Activated T-cell treated with anti-CD3 and anti-CD28 coated beads, Interleukin-2, amount 50 U/mL, for 4 hours (primary cell): ENCODE results near the gene SLC48A1. TPM values are rescaled to one million over a fixed set of nuclear protein-coding genes. Genes with fewer than 3 reads are reported as not detected.

ENCODE experiments used
- ATAC-seq, 2 donors: fragments of 200-7000 bp; cut with Tn5 transposase; one replicate each; pipeline ENCODE4 v1.10.0; 2021
- DNase-seq: peaks from one replicate; pipeline ENCODE4 v3.0.0-alpha.2; 2020
- H3K27me3 Mint-ChIP-seq: one replicate; pipeline ENCODE4 v1.8.0; 2021; ENCODE audit warnings: low read depth, mixed read lengths
- H3K36me3 Mint-ChIP-seq: one replicate; pipeline ENCODE4 v1.8.0; 2022; ENCODE audit warnings: mixed read lengths; ENCODE audit not compliant: insufficient read depth
- H3K4me1 Mint-ChIP-seq: one replicate; pipeline ENCODE4 v1.8.0; 2021; ENCODE audit warnings: low read depth, mixed read lengths
- H3K4me3 Mint-ChIP-seq: one replicate; pipeline ENCODE4 v1.8.0; 2021; ENCODE audit warnings: mild to moderate bottlenecking, moderate library complexity, mixed read lengths
- H3K9me3 Mint-ChIP-seq: one replicate; pipeline ENCODE4 v1.8.0; 2021; ENCODE audit warnings: mixed read lengths
- total RNA-seq, 3 donors: library from RNA; stranded (reverse); gene quantifications; one replicate each; pipeline ENCODE4 v1.2.1, GENCODE V29; 2021

Gene SLC48A1
- total RNA-seq, 3 donors from 2014 or later: 4.0 to 5.2 (median 5.0) TPM

GRCh38 chr12:47748507-47748828 is 24.6 kb upstream of the SLC48A1 start:
- Mint-ChIP-seq H3K27me3 (peaks cover 3% of the 10 kb centered on the region), H3K4me3 (no peak overlapping the region), H3K4me1 (peaks cover 2% of the 10 kb centered on the region), H3K9me3 (no peaks in the 10 kb centered on the region), H3K36me3 (no peaks in the 10 kb centered on the region)
- DNase-seq (no peak), ATAC-seq (no peak)

DNA sequence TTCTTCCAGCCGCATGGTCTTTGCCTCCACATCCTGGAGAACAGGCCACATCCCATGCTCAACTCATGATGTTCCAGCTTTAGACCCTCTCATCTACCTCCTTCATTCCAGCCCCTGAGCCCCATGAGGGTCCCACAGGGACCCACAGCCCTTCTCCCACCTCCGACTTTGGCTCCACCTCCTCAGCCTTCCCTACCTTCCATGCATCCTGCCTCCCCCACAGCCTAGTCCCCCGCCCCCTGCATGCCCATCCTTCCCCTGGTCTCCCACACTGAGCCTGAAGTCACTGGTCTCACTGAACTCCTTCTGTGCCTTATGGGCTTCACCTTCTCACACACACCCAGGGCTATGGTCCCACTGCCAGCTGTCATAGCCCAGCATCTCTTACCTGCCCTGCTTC is 24.1 kb upstream of the SLC48A1 start:
- Mint-ChIP-seq H3K4me1 (peaks cover 3% of the 10 kb centered on the region), H3K27me3 (peaks cover 3% of the 10 kb centered on the region), H3K36me3 (no peaks in the 10 kb centered on the region), H3K4me3 (no peak overlapping the region), H3K9me3 (no peaks in the 10 kb centered on the region)
- no peak for DNase-seq
- ATAC-seq: no peak

- Mint-ChIP-seq H3K4me3 (no peak overlapping the region), H3K9me3 (no peaks in the 10 kb centered on the region), H3K4me1 (peaks cover 10% of the 10 kb centered on the region), H3K36me3 (no peaks in the 10 kb centered on the region), H3K27me3 (peaks cover 3% of the 10 kb centered on the region)
- no peak for DNase-seq
- no peak for ATAC-seq
These were observed 22.7 kb upstream of the SLC48A1 start for GRCh38 chr12:47750229-47750798.

DNA sequence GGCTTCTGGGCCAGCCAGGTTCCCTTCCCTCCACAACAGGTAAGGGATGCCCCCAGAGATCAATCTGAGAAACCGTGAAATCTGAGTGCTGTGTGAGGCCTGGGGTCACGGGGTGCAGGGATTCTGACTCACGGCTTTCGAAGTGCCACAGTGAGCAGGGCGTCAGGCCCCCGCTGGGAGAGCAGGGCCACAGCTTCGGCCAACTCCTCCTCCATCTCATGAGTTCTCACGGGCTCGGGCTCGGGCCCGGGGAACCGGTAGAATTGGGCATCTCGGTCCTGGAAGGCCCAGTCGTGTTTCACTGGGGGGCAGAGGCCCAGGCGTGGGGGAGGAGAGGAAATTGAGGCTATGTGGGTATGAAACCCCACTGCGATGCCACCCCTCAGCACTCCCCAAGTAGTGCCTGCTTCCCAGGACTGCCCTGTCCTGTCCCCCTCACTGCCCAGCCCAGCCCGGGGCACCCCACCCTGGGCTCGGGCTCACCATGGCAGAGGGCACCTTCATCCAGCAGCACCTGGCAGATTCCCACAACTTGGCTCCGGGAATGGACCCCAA is 22.0 kb upstream of the SLC48A1 start:
- Mint-ChIP-seq H3K36me3 (no peaks in the 10 kb centered on the region), H3K4me1 (peaks cover 16% of the 10 kb centered on the region), H3K27me3 (peaks cover 3% of the 10 kb centered on the region), H3K4me3 (no peak overlapping the region), H3K9me3 (no peaks in the 10 kb centered on the region)
- ATAC-seq (no peak), DNase-seq (no peak)

- Mint-ChIP-seq H3K4me1 (peaks cover 22% of the 10 kb centered on the region), H3K9me3 (no peaks in the 10 kb centered on the region), H3K36me3 (no peaks in the 10 kb centered on the region), H3K4me3 (no peak overlapping the region), H3K27me3 (peaks cover 3% of the 10 kb centered on the region)
- no peak for ATAC-seq
- DNase-seq: no peak
These were observed 21.5 kb upstream of the SLC48A1 start for GRCh38 chr12:47751561-47751960.

GRCh38 chr12:47752121-47752520 is 20.9 kb upstream of the SLC48A1 start:
- Mint-ChIP-seq H3K36me3 (no peaks in the 10 kb centered on the region), H3K27me3 (peaks cover 3% of the 10 kb centered on the region), H3K4me1 (peaks cover 25% of the 10 kb centered on the region), H3K4me3 (no peak overlapping the region), H3K9me3 (no peaks in the 10 kb centered on the region)
- no peak for ATAC-seq
- no peak for DNase-seq

DNA sequence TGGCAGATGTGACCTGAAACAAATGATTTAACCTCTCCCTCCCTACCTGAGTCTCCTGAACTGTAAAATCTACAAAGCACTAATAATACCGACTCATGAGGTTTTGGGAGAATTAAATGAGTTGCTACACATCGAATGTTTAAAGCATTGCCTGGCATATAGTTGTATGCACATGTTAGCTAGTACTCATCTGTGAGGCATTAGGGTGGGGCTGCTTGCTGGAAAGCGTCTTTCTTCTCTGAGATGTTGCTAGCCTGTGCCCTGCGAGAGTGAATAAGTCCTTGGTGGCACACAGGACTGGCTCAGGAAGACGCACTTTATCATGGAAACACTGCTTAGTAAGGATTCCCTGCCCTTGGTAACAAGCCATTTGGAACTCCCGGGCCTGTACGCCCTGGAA is 20.5 kb upstream of the SLC48A1 start:
- no peaks in the 10 kb centered on the region for H3K9me3 Mint-ChIP-seq
- H3K4me1 Mint-ChIP-seq: peaks cover 30% of the 10 kb centered on the region
- H3K27me3 Mint-ChIP-seq: peaks cover 3% of the 10 kb centered on the region
- no peaks in the 10 kb centered on the region for H3K36me3 Mint-ChIP-seq
- no peak overlapping the region for H3K4me3 Mint-ChIP-seq
- ATAC-seq (no peak), DNase-seq (no peak)

DNA sequence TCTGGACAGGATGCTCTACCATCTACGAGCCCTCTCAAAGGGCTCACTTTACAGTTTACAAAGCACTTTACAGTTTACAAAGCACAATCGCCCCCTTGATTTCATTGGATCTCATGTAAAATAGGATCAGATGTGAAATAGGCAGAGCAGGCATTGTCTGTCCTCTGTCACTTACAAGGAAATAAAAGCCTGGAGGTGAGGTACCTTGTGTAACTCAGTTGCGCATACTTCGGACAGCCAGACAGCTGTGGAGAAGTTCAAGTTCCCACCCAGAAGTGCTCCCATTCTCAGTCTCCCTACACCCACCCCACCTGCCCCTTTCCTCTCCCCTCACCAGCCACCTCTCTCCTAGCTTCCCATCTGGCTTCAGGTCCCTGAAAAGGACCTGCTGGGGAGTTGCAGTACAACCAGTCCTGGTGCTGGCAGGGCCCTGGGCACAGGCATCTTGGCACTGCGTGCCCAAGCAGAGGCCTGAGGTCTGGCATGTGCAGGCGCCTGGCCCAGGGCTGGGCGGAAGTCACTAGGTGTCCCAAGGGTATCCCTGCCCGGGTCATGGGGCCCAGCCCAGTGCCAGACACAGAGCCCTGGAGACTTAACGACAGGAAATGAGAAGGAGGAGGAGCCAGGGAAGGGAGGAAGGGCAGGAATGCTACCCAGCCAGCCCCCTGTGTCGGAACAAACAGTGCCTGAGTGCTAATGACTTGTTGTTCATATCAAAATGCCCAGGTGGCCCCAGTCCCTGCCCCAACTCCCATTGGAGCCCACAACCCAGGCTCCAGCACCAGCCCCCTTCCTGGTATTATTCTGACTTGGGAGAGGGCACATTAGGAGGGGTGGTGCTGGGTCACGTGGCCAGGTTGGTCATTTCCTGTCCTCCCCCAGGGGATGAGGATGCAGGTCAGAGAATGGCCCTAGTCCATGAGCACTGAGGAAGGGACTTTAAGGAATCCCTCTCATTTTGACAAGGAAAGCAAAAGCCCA is 19.7 kb upstream of the SLC48A1 start:
- no peaks in the 10 kb centered on the region for H3K36me3 Mint-ChIP-seq
- H3K9me3 Mint-ChIP-seq: no peaks in the 10 kb centered on the region
- ATAC-seq (no peak), DNase-seq (no peak)
- H3K27me3 Mint-ChIP-seq: peaks cover 3% of the 10 kb centered on the region
- no peak overlapping the region for H3K4me3 Mint-ChIP-seq
- H3K4me1 Mint-ChIP-seq: peaks cover 32% of the 10 kb centered on the region

GRCh38 chr12:47754126-47754525 is 18.9 kb upstream of the SLC48A1 start:
- Mint-ChIP-seq H3K4me1 (peaks cover 33% of the 10 kb centered on the region), H3K27me3 (peaks cover 2% of the 10 kb centered on the region), H3K9me3 (no peaks in the 10 kb centered on the region), H3K36me3 (no peaks in the 10 kb centered on the region), H3K4me3 (no peak overlapping the region)
- ATAC-seq (no peak), DNase-seq (no peak)

GRCh38 chr12:47754881-47755280 is 18.2 kb upstream of the SLC48A1 start:
- DNase-seq (no peak), ATAC-seq (no peak)
- H3K9me3 Mint-ChIP-seq: no peaks in the 10 kb centered on the region
- H3K27me3 Mint-ChIP-seq: no peaks in the 10 kb centered on the region
- H3K4me3 Mint-ChIP-seq: no peak overlapping the region
- no peaks in the 10 kb centered on the region for H3K36me3 Mint-ChIP-seq
- peaks cover 37% of the 10 kb centered on the region for H3K4me1 Mint-ChIP-seq

DNA sequence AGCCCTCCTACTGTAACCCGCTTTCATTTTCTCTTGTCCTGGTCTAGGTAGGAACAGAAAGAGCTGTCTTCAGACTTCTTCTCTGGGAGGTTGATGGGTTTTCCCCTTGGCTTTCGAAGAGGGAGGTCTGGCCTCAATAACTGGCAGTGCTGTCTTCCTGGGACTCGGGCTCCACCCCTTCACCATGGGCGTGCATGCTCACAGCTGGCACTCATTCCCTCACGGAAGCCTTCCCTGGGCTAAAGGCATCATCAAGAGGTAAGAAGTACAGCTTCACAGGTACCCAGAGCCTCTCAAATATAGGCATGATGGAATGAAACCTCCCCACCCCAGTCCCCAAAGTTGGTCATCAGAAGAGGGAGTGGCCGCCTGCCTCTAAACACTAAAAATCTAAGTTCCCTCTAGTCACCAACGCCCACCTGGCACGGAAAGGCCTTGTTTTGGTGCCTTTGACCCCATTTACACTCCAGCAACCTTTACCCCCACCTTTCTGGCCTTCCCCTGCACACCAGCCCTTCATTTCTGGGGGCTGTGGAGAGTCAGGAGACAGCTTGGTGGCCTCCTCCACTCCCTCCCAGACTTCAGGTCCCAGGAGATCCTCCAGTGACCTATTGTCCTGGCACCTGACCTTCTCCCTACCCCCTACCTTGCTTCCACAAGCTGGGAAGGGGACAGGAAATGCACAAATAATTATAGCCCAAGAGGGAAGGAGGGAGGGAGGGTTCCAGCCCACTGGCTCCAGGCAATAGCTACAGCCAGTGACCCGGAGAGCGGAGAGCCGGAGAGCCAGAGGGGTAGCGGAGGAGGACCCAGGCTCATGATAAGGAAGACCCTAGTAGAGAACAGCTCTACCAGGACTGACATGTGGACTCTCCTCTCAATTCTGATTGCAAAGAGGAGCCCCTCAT is 17.1 kb upstream of the SLC48A1 start:
- no peaks in the 10 kb centered on the region for H3K27me3 Mint-ChIP-seq
- ATAC-seq: peak; percentile 52 to 58
- no peaks in the 10 kb centered on the region for H3K9me3 Mint-ChIP-seq
- peak overlapping the region; percentile 6 for H3K4me3 Mint-ChIP-seq
- no peak for DNase-seq
- no peaks in the 10 kb centered on the region for H3K36me3 Mint-ChIP-seq
- peaks cover 37% of the 10 kb centered on the region for H3K4me1 Mint-ChIP-seq

DNA sequence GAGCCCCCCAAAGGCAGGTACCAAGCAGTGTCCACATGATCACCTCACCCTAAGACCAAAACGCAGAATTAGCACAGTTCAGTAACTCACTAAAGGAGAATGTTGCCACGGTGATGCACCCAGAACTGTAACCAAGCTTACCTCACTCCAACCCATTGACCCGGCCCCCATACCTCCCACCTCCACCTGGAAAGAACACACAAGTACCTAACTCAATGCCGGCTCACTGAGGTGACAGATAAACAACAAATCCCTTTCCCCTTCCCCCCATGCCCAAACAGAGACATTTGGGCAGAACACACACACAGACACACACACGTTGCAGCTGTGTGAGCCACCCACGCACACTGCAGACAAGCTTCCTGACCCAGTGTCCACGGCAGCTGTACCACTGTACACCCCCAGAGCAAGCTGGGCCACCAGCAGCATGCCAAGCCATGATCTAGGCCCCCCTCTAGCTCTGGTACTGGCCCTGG is 15.6 kb upstream of the SLC48A1 start:
- H3K4me3 Mint-ChIP-seq: no peak overlapping the region
- peaks cover 37% of the 10 kb centered on the region for H3K4me1 Mint-ChIP-seq
- DNase-seq: no peak
- no peaks in the 10 kb centered on the region for H3K9me3 Mint-ChIP-seq
- ATAC-seq: no peak
- no peaks in the 10 kb centered on the region for H3K27me3 Mint-ChIP-seq
- H3K36me3 Mint-ChIP-seq: no peaks in the 10 kb centered on the region

DNA sequence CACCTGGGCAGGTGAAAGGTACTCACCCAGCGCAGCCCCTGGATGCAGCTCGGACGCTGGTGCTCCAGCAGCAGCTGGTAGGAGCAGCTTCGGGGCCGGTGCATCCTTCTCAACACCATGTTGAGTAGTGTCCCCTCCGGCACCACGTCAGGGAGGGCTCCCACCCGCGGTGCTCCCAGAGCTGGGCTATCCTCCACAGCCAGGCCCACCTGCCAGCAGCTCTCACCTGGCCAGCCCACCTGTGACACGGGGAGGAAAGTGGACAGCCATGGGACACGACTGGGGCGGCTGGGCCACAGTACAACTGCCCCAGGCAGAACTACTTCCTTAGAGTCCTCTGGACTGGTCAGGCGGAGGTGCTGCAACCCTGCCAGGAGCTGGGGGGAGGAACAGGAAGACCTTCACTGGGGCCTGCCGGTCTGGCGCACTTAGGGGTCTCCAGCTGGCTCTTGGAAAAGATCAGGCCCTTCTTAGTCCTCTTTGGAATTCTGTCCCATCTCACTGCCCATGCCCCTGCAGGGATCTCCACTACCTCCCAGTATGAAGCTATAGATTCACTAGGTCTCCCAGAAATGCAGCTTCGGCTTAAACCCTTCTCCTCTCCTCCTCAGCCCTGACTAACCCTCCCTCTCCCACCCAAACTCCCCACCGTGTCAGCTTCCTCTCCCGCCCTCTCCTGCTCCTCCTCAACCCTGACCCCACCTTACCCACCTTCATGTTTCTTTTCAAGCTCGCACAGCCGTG is 15.0 kb upstream of the SLC48A1 start:
- Mint-ChIP-seq H3K4me3 (peak overlapping the region; percentile 58), H3K4me1 (peaks cover 37% of the 10 kb centered on the region), H3K36me3 (no peaks in the 10 kb centered on the region), H3K9me3 (no peaks in the 10 kb centered on the region), H3K27me3 (no peaks in the 10 kb centered on the region)
- ATAC-seq: no peak
- DNase-seq: no peak

GRCh38 chr12:47758584-47758833 is 14.5 kb upstream of the SLC48A1 start:
- H3K4me3 Mint-ChIP-seq: no peak overlapping the region
- no peaks in the 10 kb centered on the region for H3K9me3 Mint-ChIP-seq
- no peaks in the 10 kb centered on the region for H3K36me3 Mint-ChIP-seq
- peaks cover 37% of the 10 kb centered on the region for H3K4me1 Mint-ChIP-seq
- DNase-seq: no peak
- no peak for ATAC-seq
- H3K27me3 Mint-ChIP-seq: no peaks in the 10 kb centered on the region
